Measurements from ENCODE around the gene ADAMTS15. TPM values are rescaled to one million over a fixed set of nuclear protein-coding genes. Genes with fewer than 3 reads are reported as not detected.
A peak's percentile ranks its signal among the peaks of the same experiment; 100 is the strongest.

ADAMTS15 gene
- total RNA-seq, 2 donors from 2014 or later = 4.0 to 9.9 TPM

DNA sequence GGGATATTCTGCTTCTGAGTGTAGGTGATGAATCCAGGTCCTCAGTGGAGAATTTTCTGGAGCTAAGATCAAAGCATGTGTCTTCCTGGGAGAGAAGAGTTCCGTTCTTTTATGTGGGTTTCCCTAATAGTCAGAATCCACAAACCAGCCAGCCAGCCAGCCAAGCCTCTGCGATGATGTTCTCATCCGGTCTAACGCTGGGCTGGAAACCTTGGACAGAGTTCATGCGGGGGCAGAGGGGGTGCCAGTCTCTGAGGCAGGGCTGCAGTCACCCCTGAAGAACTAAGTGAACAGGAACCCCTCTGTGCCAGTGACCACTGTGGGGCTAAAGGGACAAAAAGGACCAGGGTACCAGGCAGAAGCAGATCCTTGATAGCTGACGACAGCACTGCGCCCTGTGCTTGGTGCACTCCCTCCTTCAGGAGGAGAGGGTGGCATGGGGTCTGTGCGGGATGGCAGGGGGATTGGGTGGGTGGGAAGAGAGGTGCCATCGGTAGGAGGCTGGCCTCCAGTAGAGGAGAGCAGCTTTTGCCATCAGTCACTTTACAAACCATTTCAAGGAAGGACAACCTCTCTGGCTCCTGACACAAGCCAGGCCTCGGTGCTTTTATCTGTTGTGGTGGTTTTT lies 27.1 kb downstream of the ADAMTS15 start:
- Histone ChIP-seq H3K4me3 (no peak overlapping the region), H3K9ac (ENCODE audit: low read depth in 2 of 2, low read length in 2 of 2) (no peak overlapping the region), H3K9me3 (no peaks in the 10 kb centered on the region), H3K27me3 (no peaks in the 10 kb centered on the region), H3K36me3 (no peaks in the 10 kb centered on the region), H3K4me1 (no peaks in the 10 kb centered on the region), H3K27ac (no peak overlapping the region)
- DNase-seq = no peak
- intact Hi-C loops (cut with DNase I) = no loop called here
- TF ChIP-seq, protein P1, sequence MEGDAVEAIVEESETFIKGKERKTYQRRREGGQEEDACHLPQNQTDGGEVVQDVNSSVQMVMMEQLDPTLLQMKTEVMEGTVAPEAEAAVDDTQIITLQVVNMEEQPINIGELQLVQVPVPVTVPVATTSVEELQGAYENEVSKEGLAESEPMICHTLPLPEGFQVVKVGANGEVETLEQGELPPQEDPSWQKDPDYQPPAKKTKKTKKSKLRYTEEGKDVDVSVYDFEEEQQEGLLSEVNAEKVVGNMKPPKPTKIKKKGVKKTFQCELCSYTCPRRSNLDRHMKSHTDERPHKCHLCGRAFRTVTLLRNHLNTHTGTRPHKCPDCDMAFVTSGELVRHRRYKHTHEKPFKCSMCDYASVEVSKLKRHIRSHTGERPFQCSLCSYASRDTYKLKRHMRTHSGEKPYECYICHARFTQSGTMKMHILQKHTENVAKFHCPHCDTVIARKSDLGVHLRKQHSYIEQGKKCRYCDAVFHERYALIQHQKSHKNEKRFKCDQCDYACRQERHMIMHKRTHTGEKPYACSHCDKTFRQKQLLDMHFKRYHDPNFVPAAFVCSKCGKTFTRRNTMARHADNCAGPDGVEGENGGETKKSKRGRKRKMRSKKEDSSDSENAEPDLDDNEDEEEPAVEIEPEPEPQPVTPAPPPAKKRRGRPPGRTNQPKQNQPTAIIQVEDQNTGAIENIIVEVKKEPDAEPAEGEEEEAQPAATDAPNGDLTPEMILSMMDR (IDR thresholded peaks at IDR 0.05) = no peak

- Histone ChIP-seq H3K4me3 (no peak overlapping the region), H3K27ac (no peak overlapping the region), H3K4me1 (no peaks in the 10 kb centered on the region), H3K36me3 (no peaks in the 10 kb centered on the region), H3K9me3 (no peaks in the 10 kb centered on the region), H3K9ac (ENCODE audit: low read depth in 2 of 2, low read length in 2 of 2) (no peak overlapping the region), H3K27me3 (no peaks in the 10 kb centered on the region)
- intact Hi-C loops (cut with DNase I) = no loop called here
- TF ChIP-seq, protein P1 (IDR thresholded peaks at IDR 0.05) = no peak
- DNase-seq = peak; percentile 12
These were observed 27.9 kb downstream of the ADAMTS15 start for GRCh38 chr11:130476200-130476921.

- Histone ChIP-seq H3K27me3 (no peaks in the 10 kb centered on the region), H3K27ac (no peak overlapping the region), H3K9me3 (no peaks in the 10 kb centered on the region), H3K9ac (ENCODE audit: low read depth in 2 of 2, low read length in 2 of 2) (no peak overlapping the region), H3K4me3 (no peak overlapping the region), H3K36me3 (no peaks in the 10 kb centered on the region), H3K4me1 (no peaks in the 10 kb centered on the region)
- intact Hi-C loops (cut with DNase I) = no loop called here
- peak; percentile 17 for DNase-seq
- TF ChIP-seq, protein P1 (IDR thresholded peaks at IDR 0.05) = no peak
These were observed 28.6 kb downstream of the ADAMTS15 start for GRCh38 chr11:130476922-130477491.

DNA sequence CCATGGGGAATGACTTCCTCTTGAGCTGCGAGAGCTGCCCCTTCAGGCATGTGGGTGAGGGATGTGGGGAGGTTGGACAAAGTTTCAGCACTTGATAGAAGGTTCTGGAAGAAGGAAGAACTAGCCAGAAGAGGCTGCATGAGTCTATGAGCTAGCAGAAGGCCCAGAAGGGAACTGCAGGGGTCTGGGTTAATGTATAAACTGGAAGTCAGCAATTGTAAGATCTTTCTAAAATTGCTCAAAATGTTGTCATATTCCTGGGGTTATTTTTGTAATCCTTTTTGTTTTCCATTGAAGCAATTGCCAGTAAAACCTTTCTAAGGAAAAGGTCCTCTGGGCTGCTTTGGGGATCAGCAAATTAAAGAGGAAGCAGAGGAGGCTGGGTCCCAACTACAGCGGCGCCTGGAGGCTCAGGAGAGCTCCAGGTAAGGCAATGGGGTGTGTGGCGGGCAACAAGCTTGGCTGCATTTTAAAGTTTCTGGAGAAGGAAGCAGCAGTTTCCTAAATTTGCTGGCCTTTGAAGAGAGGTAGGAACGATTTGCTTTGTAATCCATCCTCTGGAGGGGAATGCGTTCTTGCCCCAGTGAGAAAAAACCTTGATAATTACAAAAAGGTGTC lies 29.2 kb downstream of the ADAMTS15 start:
- intact Hi-C loops (cut with DNase I) = no loop called here
- Histone ChIP-seq H3K4me3 (no peak overlapping the region), H3K4me1 (no peaks in the 10 kb centered on the region), H3K9me3 (no peaks in the 10 kb centered on the region), H3K36me3 (no peaks in the 10 kb centered on the region), H3K27ac (peak overlapping the region; percentile 16), H3K9ac (ENCODE audit: low read depth in 2 of 2, low read length in 2 of 2) (no peak overlapping the region), H3K27me3 (no peaks in the 10 kb centered on the region)
- TF ChIP-seq, protein P1 (IDR thresholded peaks at IDR 0.05) = no peak
- peak; percentile 10 for DNase-seq

DNA sequence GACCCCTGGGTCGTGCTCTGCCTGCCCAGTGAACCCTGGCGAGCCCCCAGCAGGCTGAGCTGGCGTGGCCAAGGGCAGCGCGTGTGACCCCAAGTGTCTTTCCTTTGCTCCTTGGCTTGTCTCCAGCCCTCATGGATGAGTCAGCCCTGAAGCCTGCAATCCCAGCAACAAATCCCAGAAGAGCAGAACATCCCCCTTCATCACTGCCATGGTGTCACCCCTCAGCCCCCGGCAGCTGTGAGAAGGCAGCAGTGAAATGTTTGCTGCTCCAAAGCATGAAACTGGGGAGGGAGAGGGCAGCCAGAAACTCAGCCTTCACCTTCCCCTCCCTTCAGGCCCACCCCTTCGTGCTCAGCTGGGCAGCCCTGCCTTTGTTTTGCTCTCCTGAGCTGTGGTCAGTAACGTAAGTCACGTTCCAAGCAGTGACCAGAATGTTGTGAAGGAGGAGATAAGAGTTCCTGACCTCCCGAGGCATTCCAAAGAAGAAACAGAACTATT lies 29.8 kb downstream of the ADAMTS15 start:
- intact Hi-C loops (cut with DNase I) = no loop called here
- DNase-seq = peak; percentile 66
- TF ChIP-seq, protein P1 (IDR thresholded peaks at IDR 0.05) = no peak
- no peaks in the 10 kb centered on the region for H3K27me3 ChIP-seq
- no peaks in the 10 kb centered on the region for H3K4me1 ChIP-seq
- H3K9ac ChIP-seq (ENCODE audit: low read depth in 2 of 2, low read length in 2 of 2) = no peak overlapping the region
- peak overlapping the region; percentile 16 for H3K27ac ChIP-seq
- H3K36me3 ChIP-seq = no peaks in the 10 kb centered on the region
- H3K4me3 ChIP-seq = no peak overlapping the region
- H3K9me3 ChIP-seq = no peaks in the 10 kb centered on the region

Measured in colonic mucosa (tissue), 4 donors.